Activated CD4-positive, alpha-beta T cell treated with anti-CD3 and anti-CD28 coated beads, Interleukin-2, Interleukin-6, amounts not matched to agents 100 ng/mL and 50 ng/mL, durations not matched to agents 16 hours and 8 hours (primary cell): ENCODE data around the gene NTN3.
"Not testable (repeated sequence)": the region's sequence is repeated elsewhere in the genome, so short reads cannot be mapped to it uniquely, and the experiment has no call there.

Source experiments
- DNase-seq: peaks from one replicate; pipeline ENCODE4 v3.0.0-alpha.2; 2020

NTN3 gene

GRCh38 chr16:2441143-2441804 is 29.8 kb upstream of the NTN3 start:
- not testable (repeated sequence) for DNase-seq

GRCh38 chr16:2443555-2443954 is 27.5 kb upstream of the NTN3 start:
- no peak for DNase-seq

GRCh38 chr16:2447920-2448583 is 23.0 kb upstream of the NTN3 start:
- DNase-seq: no peak

GRCh38 chr16:2449118-2449517 is 22.0 kb upstream of the NTN3 start:
- DNase-seq: no peak

GRCh38 chr16:2450535-2450934 is 20.6 kb upstream of the NTN3 start:
- DNase-seq: no peak

- no peak for DNase-seq
Observed at GRCh38 chr16:2450975-2451381, 20.1 kb upstream of the NTN3 start.

- no peak for DNase-seq
Observed at GRCh38 chr16:2451851-2452320, 19.2 kb upstream of the NTN3 start.

- no peak for DNase-seq
Observed at GRCh38 chr16:2452650-2453049, 18.4 kb upstream of the NTN3 start.

GRCh38 chr16:2455081-2455845 is 15.8 kb upstream of the NTN3 start:
- DNase-seq: no peak

GRCh38 chr16:2456551-2457153 is 14.4 kb upstream of the NTN3 start:
- DNase-seq: no peak

- no peak for DNase-seq
Observed at GRCh38 chr16:2457267-2457666, 13.8 kb upstream of the NTN3 start.

GRCh38 chr16:2457946-2458345 is 13.2 kb upstream of the NTN3 start:
- DNase-seq: no peak

GRCh38 chr16:2458887-2459646 is 12.0 kb upstream of the NTN3 start:
- DNase-seq: no peak

- DNase-seq: peak; percentile 99
Observed at GRCh38 chr16:2459647-2460390, 11.3 kb upstream of the NTN3 start, which contains the start of gene TEDC2. Gene TEDC2 (plus strand): TSS chr16:2460109. CDS start chr16:2460145, 36 bp downstream.

- DNase-seq: no peak
Observed at GRCh38 chr16:2460391-2460713, 10.7 kb upstream of the NTN3 start.

- DNase-seq: no peak
Observed at GRCh38 chr16:2460916-2461315, 10.2 kb upstream of the NTN3 start.

- DNase-seq: no peak
Observed at GRCh38 chr16:2462031-2462866, 8.8 kb upstream of the NTN3 start.

GRCh38 chr16:2464333-2464732 is 6.8 kb upstream of the NTN3 start:
- no peak for DNase-seq

GRCh38 chr16:2465653-2466415 is 5.3 kb upstream of the NTN3 start:
- no peak for DNase-seq
